ENCODE results near the gene RPS6KA2.
"Not testable (repeated sequence)": the region's sequence is repeated elsewhere in the genome, so short reads cannot be mapped to it uniquely, and the experiment has no call there.

Gene RPS6KA2

GRCh38 chr6:166635013-166635970, 8.2 kb upstream of the RPS6KA2 start:
- DNase-seq (ENCODE audit: low spot score), result no peak

GRCh38 chr6:166634581-166634980, 7.5 kb upstream of the RPS6KA2 start:
- not testable (repeated sequence) for DNase-seq (ENCODE audit: low spot score)

- no peak for DNase-seq (ENCODE audit: low spot score)
These were observed 6.9 kb upstream of the RPS6KA2 start for GRCh38 chr6:166633732-166634535.

GRCh38 chr6:166632731-166633130, 5.7 kb upstream of the RPS6KA2 start:
- no peak for DNase-seq (ENCODE audit: low spot score)

- no peak for DNase-seq (ENCODE audit: low spot score)
These were observed 3.4 kb upstream of the RPS6KA2 start for GRCh38 chr6:166630462-166630861.

GRCh38 chr6:166629628-166630027, 2.6 kb upstream of the RPS6KA2 start:
- no peak for DNase-seq (ENCODE audit: low spot score)

GRCh38 chr6:166627875-166628801, 1.1 kb upstream of the RPS6KA2 start:
- peak; percentile 80 for DNase-seq (ENCODE audit: low spot score)

GRCh38 chr6:166626177-166627032, 646 bp downstream of the RPS6KA2 start:
- peak; percentile 63 for DNase-seq (ENCODE audit: low spot score)

GRCh38 chr6:166625356-166625755, 1.7 kb downstream of the RPS6KA2 start:
- no peak for DNase-seq (ENCODE audit: low spot score)

GRCh38 chr6:166624275-166624674, 2.8 kb downstream of the RPS6KA2 start:
- DNase-seq (ENCODE audit: low spot score), result no peak

- no peak for DNase-seq (ENCODE audit: low spot score)
These were observed 3.7 kb downstream of the RPS6KA2 start for GRCh38 chr6:166623318-166623717.

GRCh38 chr6:166621114-166621540, 5.9 kb downstream of the RPS6KA2 start:
- DNase-seq (ENCODE audit: low spot score), result no peak

- no peak for DNase-seq (ENCODE audit: low spot score)
These were observed 6.5 kb downstream of the RPS6KA2 start for GRCh38 chr6:166620478-166621113.

GRCh38 chr6:166619912-166620311, 7.1 kb downstream of the RPS6KA2 start:
- DNase-seq (ENCODE audit: low spot score), result no peak

GRCh38 chr6:166618866-166619761, 7.9 kb downstream of the RPS6KA2 start:
- no peak for DNase-seq (ENCODE audit: low spot score)

GRCh38 chr6:166618251-166618650, 8.8 kb downstream of the RPS6KA2 start:
- DNase-seq (ENCODE audit: low spot score), result no peak

GRCh38 chr6:166617359-166617758, 9.7 kb downstream of the RPS6KA2 start:
- no peak for DNase-seq (ENCODE audit: low spot score)

- DNase-seq (ENCODE audit: low spot score), result no peak
These were observed 10.5 kb downstream of the RPS6KA2 start for GRCh38 chr6:166616261-166617238.
